ENCODE data around the gene IDNK. TPM values are rescaled to one million over a fixed set of nuclear protein-coding genes. Genes with fewer than 3 reads are reported as not detected.
A peak's percentile ranks its signal among the peaks of the same experiment; 100 is the strongest.

The IDNK gene
- total RNA-seq, 3 donors from 2014 or later, result 6.8 to 10.6 (median 7.1) TPM

DNA sequence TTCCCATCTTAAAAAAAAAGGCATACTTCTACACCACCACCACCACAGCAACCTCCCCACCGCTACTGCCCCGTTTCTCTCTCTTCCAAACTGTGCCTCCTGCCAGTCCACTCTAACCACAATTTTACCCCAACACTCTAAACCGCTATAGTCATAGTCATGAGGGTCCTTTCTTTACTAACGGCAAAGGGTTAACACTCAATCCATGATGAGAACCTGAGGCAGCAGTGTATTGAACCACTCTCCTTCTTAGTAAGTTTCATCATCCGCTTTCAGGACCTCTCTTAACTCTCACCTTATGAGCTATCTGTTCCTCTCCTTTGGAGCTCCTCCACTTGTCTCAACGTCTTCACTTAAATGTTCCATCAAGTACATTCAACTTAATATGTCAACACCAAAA lies 34.0 kb downstream of the IDNK start:
- DNase-seq (no peak), ATAC-seq (no peak)
- TF ChIP-seq, protein P1, sequence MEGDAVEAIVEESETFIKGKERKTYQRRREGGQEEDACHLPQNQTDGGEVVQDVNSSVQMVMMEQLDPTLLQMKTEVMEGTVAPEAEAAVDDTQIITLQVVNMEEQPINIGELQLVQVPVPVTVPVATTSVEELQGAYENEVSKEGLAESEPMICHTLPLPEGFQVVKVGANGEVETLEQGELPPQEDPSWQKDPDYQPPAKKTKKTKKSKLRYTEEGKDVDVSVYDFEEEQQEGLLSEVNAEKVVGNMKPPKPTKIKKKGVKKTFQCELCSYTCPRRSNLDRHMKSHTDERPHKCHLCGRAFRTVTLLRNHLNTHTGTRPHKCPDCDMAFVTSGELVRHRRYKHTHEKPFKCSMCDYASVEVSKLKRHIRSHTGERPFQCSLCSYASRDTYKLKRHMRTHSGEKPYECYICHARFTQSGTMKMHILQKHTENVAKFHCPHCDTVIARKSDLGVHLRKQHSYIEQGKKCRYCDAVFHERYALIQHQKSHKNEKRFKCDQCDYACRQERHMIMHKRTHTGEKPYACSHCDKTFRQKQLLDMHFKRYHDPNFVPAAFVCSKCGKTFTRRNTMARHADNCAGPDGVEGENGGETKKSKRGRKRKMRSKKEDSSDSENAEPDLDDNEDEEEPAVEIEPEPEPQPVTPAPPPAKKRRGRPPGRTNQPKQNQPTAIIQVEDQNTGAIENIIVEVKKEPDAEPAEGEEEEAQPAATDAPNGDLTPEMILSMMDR (IDR thresholded peaks at IDR 0.05), result no peak
- Histone ChIP-seq H3K36me3 (ENCODE audit: low read depth) (no peaks in the 10 kb centered on the region), H3K4me3 (no peak overlapping the region), H3K4me1 (ENCODE audit: low read depth) (no peaks in the 10 kb centered on the region), H3K9me3 (no peaks in the 10 kb centered on the region)
- intact Hi-C loops (cut with DNase I, micrococcal nuclease), result no loop called here

DNA sequence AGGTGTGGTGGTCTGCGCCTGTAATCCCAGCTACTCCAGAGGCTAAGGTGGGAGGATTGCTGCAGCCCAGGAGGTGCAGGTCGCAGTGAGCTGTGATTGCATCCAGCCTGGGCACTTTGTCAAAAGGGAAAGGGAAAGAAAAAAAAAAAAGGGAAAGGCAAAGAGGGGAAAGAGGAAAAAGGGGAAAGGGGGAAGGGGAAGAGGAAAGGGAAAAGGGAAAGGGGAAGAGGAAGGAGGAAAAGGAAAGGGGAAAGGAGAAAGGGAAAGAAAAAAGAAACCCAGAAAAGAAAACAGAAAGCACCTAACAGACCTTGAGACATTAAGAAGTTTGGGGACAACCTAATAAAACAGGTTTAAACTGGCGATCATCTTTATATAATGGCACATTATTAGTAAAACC lies 40.0 kb downstream of the IDNK start:
- Histone ChIP-seq H3K4me3 (no peak overlapping the region), H3K9me3 (no peaks in the 10 kb centered on the region), H3K36me3 (ENCODE audit: low read depth) (no peaks in the 10 kb centered on the region), H3K4me1 (ENCODE audit: low read depth) (no peaks in the 10 kb centered on the region)
- ATAC-seq, result no peak
- TF ChIP-seq, protein P1 (IDR thresholded peaks at IDR 0.05), result no peak
- intact Hi-C loops (cut with DNase I, micrococcal nuclease), result no loop called here
- no peak for DNase-seq

DNA sequence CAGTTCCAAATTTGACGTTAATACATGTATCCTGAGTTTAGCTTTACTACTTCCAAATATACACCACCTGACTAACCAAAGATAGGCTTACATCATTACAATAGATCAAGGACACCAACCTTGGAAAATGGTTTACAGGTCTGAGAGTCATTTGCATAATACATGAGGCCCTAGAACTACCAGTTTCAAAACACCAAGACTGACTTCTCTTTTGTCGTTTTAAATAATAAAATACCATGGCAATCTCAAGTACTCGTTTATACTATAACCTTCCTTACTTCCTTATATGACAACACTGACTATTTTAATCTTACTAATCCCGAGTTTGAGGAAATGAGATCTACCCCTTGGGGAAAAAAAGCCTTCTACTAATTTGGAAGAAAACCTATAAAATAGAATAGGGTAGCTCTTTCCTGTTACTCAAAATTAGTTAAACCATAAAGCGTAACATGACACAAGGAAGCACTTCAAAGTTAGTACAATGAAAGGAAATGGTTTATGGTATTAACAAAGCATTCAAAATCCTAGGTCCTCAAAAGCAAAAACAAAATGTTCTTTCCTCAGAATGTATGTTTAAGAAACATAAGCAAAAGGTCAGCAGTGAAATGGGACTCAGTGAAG lies 42.7 kb downstream of the IDNK start:
- H3K4me3 ChIP-seq, result no peak overlapping the region
- DNase-seq (no peak), ATAC-seq (peak; percentile 80)
- H3K9me3 ChIP-seq, result no peaks in the 10 kb centered on the region
- no peaks in the 10 kb centered on the region for H3K4me1 ChIP-seq (ENCODE audit: low read depth)
- TF ChIP-seq, protein P1 (IDR thresholded peaks at IDR 0.05), result no peak
- H3K36me3 ChIP-seq (ENCODE audit: low read depth), result no peaks in the 10 kb centered on the region
- intact Hi-C loops (cut with DNase I, micrococcal nuclease), result no loop called here

DNA sequence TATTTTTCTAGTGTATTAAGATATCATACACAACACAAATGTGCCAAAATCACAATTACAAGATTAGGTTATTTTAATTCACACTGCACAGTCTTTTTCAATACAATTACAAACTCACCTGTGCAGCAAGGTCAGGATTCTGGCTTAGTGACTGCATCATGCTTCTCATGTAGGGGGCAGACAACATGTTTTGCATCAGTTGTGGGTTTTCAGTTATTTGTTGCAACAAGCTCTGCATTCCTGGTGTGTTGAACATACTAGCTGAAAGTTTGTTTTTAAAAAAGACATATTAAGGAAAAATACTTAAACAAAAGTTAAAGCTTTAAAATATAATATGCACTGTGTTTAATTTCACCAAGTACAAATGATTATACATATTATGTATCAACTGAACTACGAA lies 46.1 kb downstream of the IDNK start:
- ATAC-seq, result no peak
- H3K36me3 ChIP-seq (ENCODE audit: low read depth), result no peaks in the 10 kb centered on the region

DNA sequence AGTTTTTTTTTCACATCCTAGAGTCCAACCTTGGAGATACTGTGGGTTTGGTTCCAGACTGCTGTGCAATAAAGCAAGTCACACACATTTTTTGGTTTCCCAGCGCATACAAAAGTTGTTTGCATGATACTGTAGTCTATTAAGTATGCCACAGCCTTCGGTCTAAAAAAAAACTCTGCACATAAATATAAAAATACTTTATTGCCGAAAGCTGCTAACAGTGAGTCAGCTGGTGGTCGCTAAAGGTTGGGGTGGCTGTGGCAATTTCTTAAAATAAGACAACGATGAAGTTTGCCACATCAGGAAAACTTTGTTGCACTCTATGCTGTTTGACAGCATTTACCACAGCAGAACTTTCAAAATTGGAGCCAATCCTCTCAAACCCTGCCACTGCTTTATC lies 47.4 kb downstream of the IDNK start:
- TF ChIP-seq, protein P1 (IDR thresholded peaks at IDR 0.05), result no peak
- DNase-seq (no peak), ATAC-seq (no peak)
- Histone ChIP-seq H3K4me1 (ENCODE audit: low read depth) (no peaks in the 10 kb centered on the region), H3K4me3 (no peak overlapping the region), H3K9me3 (no peaks in the 10 kb centered on the region), H3K36me3 (ENCODE audit: low read depth) (no peaks in the 10 kb centered on the region)
- intact Hi-C loops (cut with DNase I, micrococcal nuclease), result no loop called here

More for the DNA sequence above, 46.1 kb downstream of the IDNK start:
- H3K9me3 ChIP-seq, result no peaks in the 10 kb centered on the region
- no peak for DNase-seq
- no peak overlapping the region for H3K4me3 ChIP-seq
- H3K4me1 ChIP-seq (ENCODE audit: low read depth), result no peaks in the 10 kb centered on the region
- intact Hi-C loops (cut with DNase I, micrococcal nuclease), result no loop called here
- TF ChIP-seq, protein P1 (IDR thresholded peaks at IDR 0.05), result no peak

DNA sequence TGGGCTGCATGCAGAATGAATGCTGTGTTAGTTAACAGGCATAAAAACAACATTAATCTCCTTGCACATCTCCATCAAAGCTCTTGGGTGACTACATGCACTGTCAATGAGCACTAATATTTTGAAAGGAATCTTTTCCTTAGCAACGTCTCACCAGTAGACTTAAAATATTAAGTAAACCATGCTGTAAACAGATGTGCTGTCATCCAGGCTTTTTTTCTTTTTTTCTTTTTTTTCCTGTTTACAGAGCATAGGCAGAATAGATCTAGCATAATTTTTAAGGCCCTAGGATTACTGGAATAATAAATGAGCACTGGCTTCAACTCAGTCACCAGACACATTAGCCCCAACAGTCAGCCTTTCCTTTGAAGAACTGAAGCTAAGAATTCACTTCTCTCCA lies 48.5 kb downstream of the IDNK start:
- intact Hi-C loops (cut with DNase I, micrococcal nuclease), result no loop called here
- no peak for DNase-seq
- ATAC-seq, result no peak
- TF ChIP-seq, protein P1 (IDR thresholded peaks at IDR 0.05), result no peak
- Histone ChIP-seq H3K9me3 (no peaks in the 10 kb centered on the region), H3K4me1 (ENCODE audit: low read depth) (no peaks in the 10 kb centered on the region), H3K4me3 (no peak overlapping the region), H3K36me3 (ENCODE audit: low read depth) (no peaks in the 10 kb centered on the region)

All from mucosa of descending colon (tissue), 3 donors.